ENCODE results near the gene SLC5A6. TPM values are rescaled to one million over a fixed set of nuclear protein-coding genes. Genes with fewer than 3 reads are reported as not detected.
"Not testable (repeated sequence)": the region's sequence is repeated elsewhere in the genome, so short reads cannot be mapped to it uniquely, and the experiment has no call there.

Gene SLC5A6
- polyA plus RNA-seq, 4 donors = 9.5 to 142 (median 25.2) TPM

DNA sequence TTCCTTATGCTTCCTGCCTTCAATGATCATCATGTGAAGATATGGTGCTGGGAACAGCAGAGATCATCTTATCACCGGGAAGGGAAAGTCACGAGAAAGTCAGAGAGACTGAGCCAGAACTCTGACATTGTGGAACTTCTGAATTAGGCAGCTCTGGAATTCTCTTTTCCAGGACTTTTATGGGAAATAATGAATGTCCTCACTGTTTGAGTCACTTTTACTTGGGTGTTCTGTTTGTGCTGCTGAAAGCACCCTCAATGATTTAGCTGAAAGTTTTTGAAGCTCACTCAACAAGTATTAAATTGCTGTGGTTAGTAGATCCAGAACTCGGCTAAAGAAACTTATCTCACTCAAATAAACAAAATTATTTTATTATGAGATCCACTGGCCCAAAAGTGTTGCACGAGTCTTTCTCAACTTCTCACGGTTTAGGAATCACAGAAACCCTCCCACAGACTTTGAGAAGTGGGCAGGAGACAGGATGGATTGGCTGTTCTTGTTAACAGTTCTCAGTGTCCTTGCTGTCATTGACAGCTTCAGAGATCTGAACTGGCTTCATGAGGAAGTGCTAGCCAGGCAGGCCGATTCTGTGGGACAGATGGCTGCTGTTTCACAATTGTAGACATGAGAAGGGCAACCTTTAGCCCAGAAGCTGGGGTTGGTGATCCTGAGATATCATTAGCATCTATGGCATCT lies 26.6 kb downstream of the SLC5A6 start:
- H3K4me1 ChIP-seq (ENCODE audit: control insufficient read depth in 3 of 3, insufficient read depth in 2 of 3, low read depth in 1 of 3, low read length in 2 of 3) = no peaks in the 10 kb centered on the region
- peak in 1 of 2 donors; percentile 45 for DNase-seq
- WGBS, 3 donors = 19 to 24% (median 24%) methylated on average over 6 of the region's 6 CpGs

GRCh38 chr2:27184115-27184514 lies 28.0 kb downstream of the SLC5A6 start:
- Histone ChIP-seq H3K27ac (ENCODE audit: low read depth in 1 of 3, low read length in 2 of 3) (peak overlapping the region in 1 of 3 donors; percentile 52), H3K27me3 (ENCODE audit: control insufficient read depth in 3 of 3, insufficient read depth in 3 of 3, low read length in 3 of 3) (no peaks in the 10 kb centered on the region), H3K4me1 (ENCODE audit: control insufficient read depth in 3 of 3, insufficient read depth in 2 of 3, low read depth in 1 of 3, low read length in 2 of 3) (no peaks in the 10 kb centered on the region), H3K36me3 (ENCODE audit: control insufficient read depth in 3 of 3, insufficient read depth in 2 of 3, low read depth in 1 of 3, low read length in 3 of 3) (no peaks in the 10 kb centered on the region), H3K9me3 (ENCODE audit: control insufficient read depth in 2 of 2, insufficient read depth in 1 of 2, low read depth in 1 of 2, low read length in 1 of 2) (no peaks in the 10 kb centered on the region), H3K4me3 (ENCODE audit: low read depth in 1 of 3, low read length in 3 of 3) (no peak overlapping the region)
- 73 to 83% (median 75%) methylated on average over 4 of the region's 4 CpGs for WGBS, 3 donors
- no peak for FAIRE-seq
- no peak for DNase-seq

More for the DNA sequence above, 26.6 kb downstream of the SLC5A6 start:
- H3K9me3 ChIP-seq (ENCODE audit: control insufficient read depth in 2 of 2, insufficient read depth in 1 of 2, low read depth in 1 of 2, low read length in 1 of 2) = no peaks in the 10 kb centered on the region
- FAIRE-seq = no peak
- peak overlapping the region in 1 of 3 donors; percentile 82 for H3K27ac ChIP-seq (ENCODE audit: low read depth in 1 of 3, low read length in 2 of 3)
- no peaks in the 10 kb centered on the region for H3K27me3 ChIP-seq (ENCODE audit: control insufficient read depth in 3 of 3, insufficient read depth in 3 of 3, low read length in 3 of 3)
- H3K4me3 ChIP-seq (ENCODE audit: low read depth in 1 of 3, low read length in 3 of 3) = no peak overlapping the region
- no peaks in the 10 kb centered on the region for H3K36me3 ChIP-seq (ENCODE audit: control insufficient read depth in 3 of 3, insufficient read depth in 2 of 3, low read depth in 1 of 3, low read length in 3 of 3)

DNA sequence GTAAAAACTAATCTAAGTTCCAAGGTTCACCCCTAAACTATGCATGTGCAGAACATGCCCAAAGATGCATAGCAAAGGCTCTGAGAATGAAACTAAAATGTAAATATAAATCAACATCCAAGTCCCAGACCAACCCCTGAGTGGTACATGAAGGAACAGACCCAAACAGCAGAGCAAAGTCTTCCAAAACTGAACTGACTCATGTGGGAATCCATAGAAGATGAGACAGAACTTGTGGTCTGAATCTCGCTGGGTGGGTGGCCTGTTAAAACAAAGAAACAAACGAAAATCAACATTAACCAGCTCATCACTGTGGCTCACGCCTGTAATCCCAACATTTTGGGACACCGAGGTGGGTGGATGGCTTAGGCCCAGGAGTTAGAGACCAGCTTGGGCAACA lies 29.7 kb downstream of the SLC5A6 start:
- H3K27ac ChIP-seq (ENCODE audit: low read depth in 1 of 3, low read length in 2 of 3) = peak overlapping the region in 1 of 3 donors; percentile 71
- FAIRE-seq = no peak
- WGBS, 3 donors = 60 to 65% (median 64%) methylated on average over 4 of the region's 4 CpGs

DNA sequence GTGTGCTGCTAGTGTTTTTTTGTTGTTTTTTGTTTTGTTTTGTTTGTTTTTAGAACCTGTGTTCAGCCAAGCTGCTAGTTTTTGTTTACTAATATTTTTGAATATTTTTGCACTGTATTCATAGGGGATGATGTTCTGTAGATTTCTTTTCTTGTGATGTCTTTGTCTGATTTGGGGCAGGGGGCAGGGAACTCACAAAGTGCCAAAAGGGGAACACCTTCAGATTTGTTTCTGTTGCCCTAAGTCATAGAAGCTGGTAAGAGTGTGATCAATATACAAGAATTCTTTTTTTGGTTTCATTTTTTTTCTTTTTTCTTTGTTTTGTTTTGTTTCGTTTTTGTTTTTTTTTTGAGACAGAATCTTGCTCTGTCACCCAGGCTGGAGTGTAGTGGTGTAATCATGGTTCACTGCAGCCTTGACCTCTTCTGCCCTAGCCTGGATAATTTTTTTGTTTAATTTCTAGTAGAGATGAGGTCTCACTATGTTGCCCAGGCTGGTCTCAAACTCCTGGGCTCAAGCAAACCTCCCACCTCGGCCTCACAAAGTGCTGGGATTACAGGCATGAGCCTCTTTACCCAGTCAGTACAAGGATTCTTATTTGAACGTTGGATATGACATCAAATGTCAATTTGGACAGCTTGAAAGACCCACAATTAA lies 32.6 kb downstream of the SLC5A6 start:
- DNase-seq (no peak), FAIRE-seq (no peak)
- H3K36me3 ChIP-seq (ENCODE audit: control insufficient read depth in 3 of 3, insufficient read depth in 2 of 3, low read depth in 1 of 3, low read length in 3 of 3) = no peaks in the 10 kb centered on the region
- H3K9me3 ChIP-seq (ENCODE audit: control insufficient read depth in 2 of 2, insufficient read depth in 1 of 2, low read depth in 1 of 2, low read length in 1 of 2) = no peaks in the 10 kb centered on the region
- H3K4me1 ChIP-seq (ENCODE audit: control insufficient read depth in 3 of 3, insufficient read depth in 2 of 3, low read depth in 1 of 3, low read length in 2 of 3) = no peaks in the 10 kb centered on the region
- WGBS, 3 donors = 54 to 68% (median 60%) methylated on average over 3 of the region's 3 CpGs
- H3K4me3 ChIP-seq (ENCODE audit: low read depth in 1 of 3, low read length in 3 of 3) = no peak overlapping the region
- H3K27ac ChIP-seq (ENCODE audit: low read depth in 1 of 3, low read length in 2 of 3) = no peak overlapping the region
- peaks cover 0 to 9% (median 0%) of the 10 kb centered on the region in 3 donors for H3K27me3 ChIP-seq (ENCODE audit: control insufficient read depth in 3 of 3, insufficient read depth in 3 of 3, low read length in 3 of 3)

More for the DNA sequence above, 29.7 kb downstream of the SLC5A6 start:
- no peaks in the 10 kb centered on the region for H3K4me1 ChIP-seq (ENCODE audit: control insufficient read depth in 3 of 3, insufficient read depth in 2 of 3, low read depth in 1 of 3, low read length in 2 of 3)
- H3K27me3 ChIP-seq (ENCODE audit: control insufficient read depth in 3 of 3, insufficient read depth in 3 of 3, low read length in 3 of 3) = peaks cover 0 to 3% (median 0%) of the 10 kb centered on the region in 3 donors
- H3K36me3 ChIP-seq (ENCODE audit: control insufficient read depth in 3 of 3, insufficient read depth in 2 of 3, low read depth in 1 of 3, low read length in 3 of 3) = no peaks in the 10 kb centered on the region
- DNase-seq = no peak
- H3K4me3 ChIP-seq (ENCODE audit: low read depth in 1 of 3, low read length in 3 of 3) = no peak overlapping the region
- H3K9me3 ChIP-seq (ENCODE audit: control insufficient read depth in 2 of 2, insufficient read depth in 1 of 2, low read depth in 1 of 2, low read length in 1 of 2) = no peaks in the 10 kb centered on the region

DNA sequence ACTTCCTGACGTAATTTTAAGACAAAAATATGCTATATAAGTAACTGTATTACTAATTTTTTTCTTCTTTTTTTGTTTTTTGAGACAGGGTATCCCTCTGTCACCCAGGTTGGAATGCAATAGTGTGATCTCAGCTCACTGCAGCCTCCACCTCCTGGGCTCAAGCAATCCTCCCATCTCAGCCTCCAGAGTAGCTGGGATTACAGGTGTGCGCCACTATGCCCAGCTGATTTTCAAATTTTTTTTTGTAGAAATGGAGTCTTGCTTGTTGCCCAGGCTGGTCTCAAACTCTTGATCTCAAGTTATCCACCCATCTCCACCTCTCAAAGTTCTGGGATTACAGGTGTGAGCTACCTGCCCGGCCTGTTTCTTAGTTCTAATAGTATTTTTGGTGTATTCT lies 33.6 kb downstream of the SLC5A6 start:
- FAIRE-seq (no peak), DNase-seq (no peak)
- H3K27ac ChIP-seq (ENCODE audit: low read depth in 1 of 3, low read length in 2 of 3) = no peak overlapping the region
- H3K36me3 ChIP-seq (ENCODE audit: control insufficient read depth in 3 of 3, insufficient read depth in 2 of 3, low read depth in 1 of 3, low read length in 3 of 3) = no peaks in the 10 kb centered on the region
- H3K4me1 ChIP-seq (ENCODE audit: control insufficient read depth in 3 of 3, insufficient read depth in 2 of 3, low read depth in 1 of 3, low read length in 2 of 3) = no peaks in the 10 kb centered on the region
- H3K9me3 ChIP-seq (ENCODE audit: control insufficient read depth in 2 of 2, insufficient read depth in 1 of 2, low read depth in 1 of 2, low read length in 1 of 2) = no peaks in the 10 kb centered on the region
- no peak overlapping the region for H3K4me3 ChIP-seq (ENCODE audit: low read depth in 1 of 3, low read length in 3 of 3)
- 86 to 93% (median 90%) methylated on average over 3 of the region's 3 CpGs for WGBS, 3 donors
- peaks cover 0 to 11% (median 0%) of the 10 kb centered on the region in 3 donors for H3K27me3 ChIP-seq (ENCODE audit: control insufficient read depth in 3 of 3, insufficient read depth in 3 of 3, low read length in 3 of 3)

- WGBS, 3 donors = 21 to 62% (median 36%) methylated on average over 15 of the region's 15 CpGs
Measured at GRCh38 chr2:27177441-27178351, 34.4 kb downstream of the SLC5A6 start.

GRCh38 chr2:27175781-27176180 lies 36.3 kb downstream of the SLC5A6 start:
- FAIRE-seq; H3K4me1 ChIP-seq (ENCODE audit: control insufficient read depth in 3 of 3, insufficient read depth in 2 of 3, low read depth in 1 of 3, low read length in 2 of 3); H3K4me3 ChIP-seq (ENCODE audit: low read depth in 1 of 3, low read length in 3 of 3); H3K27ac ChIP-seq (ENCODE audit: low read depth in 1 of 3, low read length in 2 of 3); DNase-seq; H3K9me3 ChIP-seq (ENCODE audit: control insufficient read depth in 2 of 2, insufficient read depth in 1 of 2, low read depth in 1 of 2, low read length in 1 of 2); H3K36me3 ChIP-seq (ENCODE audit: control insufficient read depth in 3 of 3, insufficient read depth in 2 of 3, low read depth in 1 of 3, low read length in 3 of 3): not testable (repeated sequence)
- H3K27me3 ChIP-seq (ENCODE audit: control insufficient read depth in 3 of 3, insufficient read depth in 3 of 3, low read length in 3 of 3) = peaks cover 0 to 16% (median 0%) of the 10 kb centered on the region in 3 donors
- WGBS, 3 donors = 92 to 96% (median 94%) methylated on average over 4 of the region's 4 CpGs

More at GRCh38 chr2:27177441-27178351, 34.4 kb downstream of the SLC5A6 start:
- Histone ChIP-seq H3K4me3 (ENCODE audit: low read depth in 1 of 3, low read length in 3 of 3) (no peak overlapping the region), H3K27ac (ENCODE audit: low read depth in 1 of 3, low read length in 2 of 3) (no peak overlapping the region), H3K36me3 (ENCODE audit: control insufficient read depth in 3 of 3, insufficient read depth in 2 of 3, low read depth in 1 of 3, low read length in 3 of 3) (no peaks in the 10 kb centered on the region), H3K27me3 (ENCODE audit: control insufficient read depth in 3 of 3, insufficient read depth in 3 of 3, low read length in 3 of 3) (peaks cover 0 to 16% (median 0%) of the 10 kb centered on the region in 3 donors), H3K4me1 (ENCODE audit: control insufficient read depth in 3 of 3, insufficient read depth in 2 of 3, low read depth in 1 of 3, low read length in 2 of 3) (no peaks in the 10 kb centered on the region), H3K9me3 (ENCODE audit: control insufficient read depth in 2 of 2, insufficient read depth in 1 of 2, low read depth in 1 of 2, low read length in 1 of 2) (no peaks in the 10 kb centered on the region)
- FAIRE-seq (no peak), DNase-seq (peak in 1 of 2 donors; percentile 42)

- Histone ChIP-seq H3K27ac (ENCODE audit: low read depth in 1 of 3, low read length in 2 of 3) (no peak overlapping the region), H3K4me1 (ENCODE audit: control insufficient read depth in 3 of 3, insufficient read depth in 2 of 3, low read depth in 1 of 3, low read length in 2 of 3) (no peaks in the 10 kb centered on the region), H3K4me3 (ENCODE audit: low read depth in 1 of 3, low read length in 3 of 3) (no peak overlapping the region), H3K9me3 (ENCODE audit: control insufficient read depth in 2 of 2, insufficient read depth in 1 of 2, low read depth in 1 of 2, low read length in 1 of 2) (no peaks in the 10 kb centered on the region), H3K36me3 (ENCODE audit: control insufficient read depth in 3 of 3, insufficient read depth in 2 of 3, low read depth in 1 of 3, low read length in 3 of 3) (no peaks in the 10 kb centered on the region), H3K27me3 (ENCODE audit: control insufficient read depth in 3 of 3, insufficient read depth in 3 of 3, low read length in 3 of 3) (peaks cover 0 to 16% (median 0%) of the 10 kb centered on the region in 3 donors)
- 67 to 73% (median 71%) methylated on average over 8 of the region's 8 CpGs for WGBS, 3 donors
- DNase-seq = no peak
- FAIRE-seq = no peak
Measured at GRCh38 chr2:27175330-27175729, 36.7 kb downstream of the SLC5A6 start.
